Fibroblast of lung (primary cell): ENCODE measurements around the gene MAN1A1. TPM values are rescaled to one million over a fixed set of nuclear protein-coding genes. Genes with fewer than 3 reads are reported as not detected.

ENCODE experiments used
- DNase-seq, 2 donors: peaks; one replicate each; pipeline versions ENCODE4 v3.0.0 to v3.0.0-alpha.2; 2010; ENCODE audit warnings: low read depth in 2 of 2
- H2AFZ ChIP-seq: 2 replicates; pipeline ENCODE4 v1.5.1; 2012; ENCODE audit warnings: low read length, control low read depth, inconsistent platforms
- H3K27ac ChIP-seq: 2 replicates; pipeline ENCODE4 v1.5.1; 2011; ENCODE audit warnings: low read length, control low read depth; ENCODE audit not compliant: insufficient read depth
- H3K27me3 ChIP-seq: 2 replicates; pipeline ENCODE4 v1.5.1; 2011; ENCODE audit warnings: mild to moderate bottlenecking, low read length; ENCODE audit not compliant: control insufficient read depth, insufficient read depth
- H3K36me3 ChIP-seq: 2 replicates; pipeline ENCODE4 v1.5.1; 2011; ENCODE audit warnings: low read length; ENCODE audit not compliant: control insufficient read depth, insufficient read depth
- H3K4me1 ChIP-seq: 2 replicates; pipeline ENCODE4 v1.5.1; 2011; ENCODE audit warnings: low read length; ENCODE audit not compliant: control insufficient read depth, insufficient read depth; ENCODE audit errors: extremely low read depth
- H3K4me2 ChIP-seq: 2 replicates; pipeline ENCODE4 v1.5.1; 2011; ENCODE audit warnings: low read length, control low read depth; ENCODE audit not compliant: insufficient read depth; ENCODE audit errors: extremely low read depth
- H3K4me3 ChIP-seq, 4 experiments: fragments of 200-600 bp in 1 of 4; sonication (generic) in 1 of 4; replicated peaks in 1 of 4; 2 replicates each; pipeline ENCODE4 v1.5.1; 2011 to 2016; ENCODE audit warnings: low read length in 4 of 4, low read depth in 3 of 4, mild to moderate bottlenecking in 3 of 4, control low read depth in 2 of 4, inconsistent platforms in 1 of 4, mixed read lengths in 1 of 4; ENCODE audit not compliant: insufficient read depth in 1 of 4; ENCODE audit errors: control extremely low read depth in 1 of 4
- H3K79me2 ChIP-seq: 2 replicates; pipeline ENCODE4 v1.5.1; 2012; ENCODE audit warnings: mild to moderate bottlenecking, low read length, inconsistent platforms; ENCODE audit not compliant: control insufficient read depth, insufficient read depth
- H3K9ac ChIP-seq: 2 replicates; pipeline ENCODE4 v1.5.1; 2011; ENCODE audit warnings: mild to moderate bottlenecking, low read length, control low read depth; ENCODE audit not compliant: insufficient read depth
- H3K9me3 ChIP-seq: 2 replicates; pipeline ENCODE4 v1.5.1; 2012; ENCODE audit warnings: low read depth, low read length; ENCODE audit not compliant: control insufficient read depth, insufficient read depth
- H4K20me1 ChIP-seq: 2 replicates; pipeline ENCODE4 v1.5.1; 2011; ENCODE audit warnings: low read length; ENCODE audit not compliant: control insufficient read depth, insufficient read depth; ENCODE audit errors: extremely low read depth
- EZH2 ChIP-seq: IDR thresholded peaks from 2 replicates; pipeline ENCODE4 v1.5.1; 2012; ENCODE audit warnings: low read length, control low read depth, mild to moderate bottlenecking; ENCODE audit errors: missing control alignments
- polyA plus RNA-seq, 2 donors: library from polyadenylated mRNA; depleted of rRNA in 1 of 2; stranded (reverse) in 1 of 2; unstranded in 1 of 2; fragments of >200 nt; gene quantifications; 2 replicates each; pipeline ENCODE4 v1.2.1, GENCODE V29; 2011 to 2012; ENCODE audit warnings: missing spikeins in 1 of 2
- total RNA-seq: library from RNA; depleted of rRNA; stranded (reverse); fragments of >200 nt; gene quantifications from 2 replicates; pipeline ENCODE4 v1.2.1, GENCODE V29; 2014
- TF ChIP-seq, protein P1 (sequence below), 2 donors: IDR thresholded peaks in 1 of 2; conservative IDR thresholded peaks in 1 of 2; 1 replicate in 1 of 2; 2 replicates in 1 of 2; pipeline ENCODE4 v1.5.1; 2011 to 2012; ENCODE audit warnings: low read length in 2 of 2, control low read depth in 1 of 2, inconsistent platforms in 1 of 2, low read depth in 1 of 2, mild to moderate bottlenecking in 1 of 2

Gene MAN1A1
- total and polyA plus RNA-seq, 2 donors (not counting 1 experiment from before 2014, with no cell fraction given) = 39.5 to 120 TPM

GRCh38 chr6:119347466-119348095, 2.0 kb downstream of the MAN1A1 start:
- Histone ChIP-seq H3K27me3 (no peaks in the 10 kb centered on the region), H4K20me1 (no peaks in the 10 kb centered on the region), H3K27ac (no peak overlapping the region), H3K79me2 (peaks cover 16% of the 10 kb centered on the region), H2AFZ (peak overlapping the region; percentile 22), H3K9me3 (no peaks in the 10 kb centered on the region), H3K9ac (peak overlapping the region; percentile 71), H3K4me1 (peaks cover 3% of the 10 kb centered on the region), H3K4me2 (peak overlapping the region; percentile 100), H3K4me3 (peak overlapping the region; percentile 55 to 87 (median 81)), H3K36me3 (no peaks in the 10 kb centered on the region)
- peak in 1 of 2 donors; percentile 11 for DNase-seq
- TF ChIP-seq EZH2 = no peak
- TF ChIP-seq, protein P1, sequence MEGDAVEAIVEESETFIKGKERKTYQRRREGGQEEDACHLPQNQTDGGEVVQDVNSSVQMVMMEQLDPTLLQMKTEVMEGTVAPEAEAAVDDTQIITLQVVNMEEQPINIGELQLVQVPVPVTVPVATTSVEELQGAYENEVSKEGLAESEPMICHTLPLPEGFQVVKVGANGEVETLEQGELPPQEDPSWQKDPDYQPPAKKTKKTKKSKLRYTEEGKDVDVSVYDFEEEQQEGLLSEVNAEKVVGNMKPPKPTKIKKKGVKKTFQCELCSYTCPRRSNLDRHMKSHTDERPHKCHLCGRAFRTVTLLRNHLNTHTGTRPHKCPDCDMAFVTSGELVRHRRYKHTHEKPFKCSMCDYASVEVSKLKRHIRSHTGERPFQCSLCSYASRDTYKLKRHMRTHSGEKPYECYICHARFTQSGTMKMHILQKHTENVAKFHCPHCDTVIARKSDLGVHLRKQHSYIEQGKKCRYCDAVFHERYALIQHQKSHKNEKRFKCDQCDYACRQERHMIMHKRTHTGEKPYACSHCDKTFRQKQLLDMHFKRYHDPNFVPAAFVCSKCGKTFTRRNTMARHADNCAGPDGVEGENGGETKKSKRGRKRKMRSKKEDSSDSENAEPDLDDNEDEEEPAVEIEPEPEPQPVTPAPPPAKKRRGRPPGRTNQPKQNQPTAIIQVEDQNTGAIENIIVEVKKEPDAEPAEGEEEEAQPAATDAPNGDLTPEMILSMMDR (conservative IDR thresholded peaks at IDR 0.05 in 1 of 2, IDR thresholded peaks at IDR 0.05 in 1 of 2; ENCODE audit: low read depth in 1 of 2, low read length in 2 of 2) = no peak

DNA sequence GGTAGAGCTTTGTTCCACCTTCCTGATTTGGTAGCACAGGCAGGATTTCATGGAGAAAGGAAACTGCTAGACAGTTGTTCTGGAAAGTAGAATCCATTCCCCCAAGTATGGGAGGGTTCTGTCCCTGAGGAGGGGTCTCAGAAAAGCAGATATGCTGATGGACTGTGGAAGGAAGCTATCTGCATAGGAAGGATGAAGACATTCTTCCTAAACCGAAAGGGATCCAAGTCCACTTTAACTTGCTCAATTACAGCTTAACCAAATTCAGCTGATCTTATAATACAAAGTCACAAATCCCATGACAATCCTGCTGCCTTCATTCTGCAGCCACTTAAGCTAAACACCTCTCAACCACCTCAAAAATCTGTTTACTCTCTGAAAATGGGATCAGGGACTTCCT, 2.6 kb downstream of the MAN1A1 start:
- no peak overlapping the region for H3K27ac ChIP-seq
- no peak overlapping the region for H2AFZ ChIP-seq
- H3K4me1 ChIP-seq = peaks cover 3% of the 10 kb centered on the region
- H3K4me2 ChIP-seq = peak overlapping the region; percentile 100
- H3K9ac ChIP-seq = no peak overlapping the region
- TF ChIP-seq, protein P1 (conservative IDR thresholded peaks at IDR 0.05 in 1 of 2, IDR thresholded peaks at IDR 0.05 in 1 of 2; ENCODE audit: low read depth in 1 of 2, low read length in 2 of 2) = no peak
- TF ChIP-seq EZH2 = no peak
- no peak for DNase-seq
- peaks cover 16% of the 10 kb centered on the region for H3K79me2 ChIP-seq
- peak overlapping the region; percentile 55 to 87 (median 81) for H3K4me3 ChIP-seq
- H3K36me3 ChIP-seq = no peaks in the 10 kb centered on the region
- H3K27me3 ChIP-seq = no peaks in the 10 kb centered on the region
- no peaks in the 10 kb centered on the region for H3K9me3 ChIP-seq
- H4K20me1 ChIP-seq = no peaks in the 10 kb centered on the region

GRCh38 chr6:119346450-119346849, 3.1 kb downstream of the MAN1A1 start:
- Histone ChIP-seq H3K4me1 (peaks cover 3% of the 10 kb centered on the region), H2AFZ (no peak overlapping the region), H3K27me3 (no peaks in the 10 kb centered on the region), H3K4me2 (peak overlapping the region; percentile 100), H3K79me2 (peaks cover 16% of the 10 kb centered on the region), H4K20me1 (no peaks in the 10 kb centered on the region), H3K27ac (no peak overlapping the region), H3K4me3 (peak overlapping the region; percentile 55 to 87 (median 81)), H3K9me3 (no peaks in the 10 kb centered on the region), H3K36me3 (no peaks in the 10 kb centered on the region), H3K9ac (no peak overlapping the region)
- no peak for DNase-seq
- TF ChIP-seq EZH2 = no peak
- TF ChIP-seq, protein P1 (conservative IDR thresholded peaks at IDR 0.05 in 1 of 2, IDR thresholded peaks at IDR 0.05 in 1 of 2; ENCODE audit: low read depth in 1 of 2, low read length in 2 of 2) = no peak
